HUES6 (cell line): ENCODE measurements around the gene PPP1R16B.

Source experiments
- H3K27ac ChIP-seq: 2 replicates; pipeline ENCODE4 v1.7.0; 2013; ENCODE audit warnings: low read depth, mild to moderate bottlenecking, low read length, inconsistent platforms
- H3K27me3 ChIP-seq: 2 replicates; pipeline ENCODE4 v1.6.1; 2013; ENCODE audit warnings: low read length; ENCODE audit not compliant: control insufficient read depth, insufficient read depth
- H3K36me3 ChIP-seq: 2 replicates; pipeline ENCODE4 v1.6.1; 2013; ENCODE audit warnings: low read length; ENCODE audit not compliant: control insufficient read depth, insufficient read depth
- H3K4me1 ChIP-seq: 2 replicates; pipeline ENCODE4 v1.6.1; 2013; ENCODE audit warnings: low read length; ENCODE audit not compliant: control insufficient read depth, insufficient read depth
- H3K4me3 ChIP-seq: 2 replicates; pipeline ENCODE4 v1.5.1; 2013; ENCODE audit warnings: low read depth, low read length
- H3K9ac ChIP-seq: one replicate; pipeline ENCODE4 v1.6.1; 2013; ENCODE audit warnings: mild to moderate bottlenecking, low read length
- H3K9me3 ChIP-seq: 2 replicates; pipeline ENCODE4 v1.6.1; 2013; ENCODE audit warnings: low read depth, low read length; ENCODE audit not compliant: control insufficient read depth, insufficient read depth

PPP1R16B gene

DNA sequence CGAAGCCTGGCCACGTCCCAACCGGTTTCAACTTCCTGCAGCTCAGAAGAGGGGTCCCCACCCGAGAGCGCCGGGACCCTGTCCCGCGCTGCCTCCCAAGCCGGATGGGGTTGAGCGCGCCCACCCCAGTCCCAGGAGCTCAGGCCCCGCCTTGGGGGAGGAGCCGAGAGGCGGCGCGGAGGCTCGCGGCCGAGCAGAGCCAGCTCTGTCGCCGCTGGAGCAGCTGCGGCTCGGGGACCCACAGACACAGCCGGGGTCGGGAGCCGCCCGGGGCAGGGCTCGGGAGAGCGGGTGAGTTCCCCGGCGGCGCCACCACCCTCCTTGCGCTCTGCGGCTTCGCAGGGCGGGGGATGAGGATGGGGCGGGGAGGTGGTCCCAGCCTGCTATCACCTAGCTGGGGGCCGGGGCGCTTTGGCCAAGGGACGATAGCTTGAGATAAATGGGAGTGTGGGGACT is at the start of gene PPP1R16B:
TSS of gene PPP1R16B (plus strand) at position 196 of the 456 bp plus-strand sequence. CDS start 30,229 bp downstream, outside the sequence.
- Histone ChIP-seq H3K4me1 (peaks cover 23% of the 10 kb centered on the region), H3K36me3 (no peaks in the 10 kb centered on the region), H3K27me3 (peaks cover 32% of the 10 kb centered on the region), H3K4me3 (peak within 1 kb of the TSS; percentile 74), H3K9me3 (no peaks in the 10 kb centered on the region), H3K27ac (peak within 1 kb of the TSS; percentile 93), H3K9ac (peak within 1 kb of the TSS; percentile 79)

DNA sequence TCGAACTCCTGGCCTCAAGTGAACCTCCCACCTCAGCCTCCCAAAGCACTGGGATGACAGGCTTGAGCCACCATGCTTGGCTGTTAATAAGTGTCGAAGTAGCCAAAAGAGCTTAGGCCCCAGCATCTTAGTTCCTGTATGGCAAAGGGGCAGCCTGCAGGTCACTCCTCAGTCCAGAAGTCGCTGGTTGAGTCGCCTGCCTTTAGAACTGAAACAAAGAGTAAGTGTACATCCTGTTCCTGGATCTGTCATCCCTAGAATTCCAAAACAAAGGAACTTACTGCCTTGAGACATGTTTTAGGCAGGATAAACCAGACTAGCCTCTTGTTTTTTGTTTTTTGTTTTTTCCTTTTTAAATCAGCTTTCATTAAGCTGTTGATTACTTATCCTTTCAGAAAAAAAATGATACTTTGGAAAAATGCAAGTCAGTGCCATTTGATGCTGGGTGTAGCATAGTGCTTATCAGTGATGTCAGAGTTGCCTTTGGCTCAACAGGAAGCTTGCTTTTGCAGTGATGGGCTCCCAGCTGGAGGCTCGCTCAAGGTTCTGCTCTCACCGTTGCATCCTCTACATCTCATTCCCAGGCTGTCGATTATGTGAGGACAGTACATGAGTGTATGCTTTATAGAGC is 48.2 kb upstream of the PPP1R16B start:
- H3K36me3 ChIP-seq, result peaks cover 79% of the 10 kb centered on the region
- no peak overlapping the region for H3K9ac ChIP-seq
- H3K27ac ChIP-seq, result no peak overlapping the region
- H3K9me3 ChIP-seq, result no peaks in the 10 kb centered on the region
- H3K4me3 ChIP-seq, result no peak overlapping the region
- H3K4me1 ChIP-seq, result no peaks in the 10 kb centered on the region
- H3K27me3 ChIP-seq, result no peaks in the 10 kb centered on the region

DNA sequence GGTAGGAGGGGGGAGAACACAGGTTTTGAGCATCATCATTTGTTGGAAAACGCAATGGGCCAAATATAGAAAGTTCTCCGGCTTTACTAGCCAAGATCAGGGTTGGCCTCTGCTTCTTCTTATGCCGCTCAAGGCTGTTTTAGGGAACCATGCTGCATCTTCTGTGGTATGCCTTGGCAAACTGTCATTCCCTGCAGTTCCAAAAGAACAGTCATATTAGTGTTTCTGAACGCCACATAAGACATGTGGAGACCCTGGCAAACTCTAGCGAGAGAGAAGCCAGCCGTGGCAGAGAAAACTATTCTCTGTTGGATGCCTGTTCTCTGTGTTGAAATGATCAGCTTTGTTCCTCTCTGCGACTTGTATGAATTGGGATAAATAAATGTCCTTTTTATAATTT is 46.4 kb upstream of the PPP1R16B start:
- Histone ChIP-seq H3K36me3 (peaks cover 85% of the 10 kb centered on the region), H3K9ac (no peak overlapping the region), H3K4me1 (no peaks in the 10 kb centered on the region), H3K27me3 (no peaks in the 10 kb centered on the region), H3K9me3 (no peaks in the 10 kb centered on the region), H3K27ac (no peak overlapping the region), H3K4me3 (no peak overlapping the region)

DNA sequence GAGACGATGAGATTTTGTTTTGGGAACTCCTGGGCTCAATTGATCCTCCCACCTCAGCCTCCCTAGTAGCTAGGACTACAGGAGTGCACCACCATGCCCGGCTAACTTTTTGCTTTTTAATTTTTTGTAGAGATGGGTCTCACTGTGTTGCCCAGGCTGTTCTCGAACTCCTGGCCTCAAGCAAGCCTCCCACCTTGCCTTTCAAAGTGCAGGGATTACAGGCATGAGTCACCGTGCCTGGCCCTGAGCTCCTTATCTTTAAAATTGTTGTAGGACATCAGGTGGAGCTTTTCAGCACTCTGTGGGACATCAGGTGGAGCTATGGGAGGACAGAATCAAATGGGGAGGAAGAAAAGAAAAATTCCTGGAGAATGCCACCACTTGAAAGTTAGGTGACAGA is 44.5 kb upstream of the PPP1R16B start:
- Histone ChIP-seq H3K4me1 (peaks cover 6% of the 10 kb centered on the region; the same call in 1 of the 2 replicates), H3K9ac (no peak overlapping the region), H3K27me3 (no peaks in the 10 kb centered on the region), H3K4me3 (no peak overlapping the region), H3K9me3 (no peaks in the 10 kb centered on the region), H3K27ac (no peak overlapping the region), H3K36me3 (peaks cover 89% of the 10 kb centered on the region)

DNA sequence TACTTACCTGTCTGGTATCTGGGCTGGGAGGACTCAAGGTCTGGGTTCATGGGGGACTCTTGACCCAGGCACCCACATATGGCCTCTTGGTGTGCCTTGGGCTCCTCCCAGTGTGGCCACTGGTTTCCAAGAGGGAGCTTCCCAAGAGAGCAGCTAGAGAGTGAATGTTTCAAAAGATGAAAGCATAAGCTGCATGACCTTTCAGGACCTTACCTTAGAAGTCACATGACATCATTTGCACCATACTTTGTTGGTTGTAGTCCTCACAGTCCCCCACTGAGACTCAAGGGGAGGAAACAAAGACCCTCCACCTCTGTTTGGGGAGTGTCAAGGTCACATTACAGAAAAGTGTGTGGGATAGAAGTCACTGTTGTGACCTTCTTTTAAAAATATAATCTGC is 43.3 kb upstream of the PPP1R16B start:
- Histone ChIP-seq H3K36me3 (peaks cover 87% of the 10 kb centered on the region), H3K27me3 (no peaks in the 10 kb centered on the region), H3K4me1 (peaks cover 6% of the 10 kb centered on the region), H3K27ac (no peak overlapping the region), H3K9ac (no peak overlapping the region), H3K4me3 (no peak overlapping the region), H3K9me3 (no peaks in the 10 kb centered on the region)

DNA sequence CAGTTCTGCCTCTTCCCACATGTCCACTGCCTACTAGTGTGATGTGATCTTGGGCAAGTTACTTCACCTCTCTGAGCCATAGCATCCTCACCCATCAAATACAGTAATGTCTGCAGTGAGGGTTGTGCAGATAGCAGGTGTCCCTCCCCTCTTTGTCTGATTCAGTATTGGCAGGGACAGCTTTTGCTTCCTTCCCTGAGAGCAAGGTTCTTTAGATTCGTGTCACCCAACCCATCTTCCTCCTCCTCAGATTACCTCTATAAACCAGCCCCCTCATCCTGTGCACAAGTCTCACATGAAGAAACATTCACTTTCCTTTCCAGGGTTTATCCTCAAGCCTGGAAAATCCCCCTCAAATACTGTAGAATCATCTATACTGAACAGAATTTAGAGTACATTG is 41.9 kb upstream of the PPP1R16B start:
- Histone ChIP-seq H3K4me3 (no peak overlapping the region), H3K27ac (no peak overlapping the region), H3K36me3 (peaks cover 90% of the 10 kb centered on the region), H3K9ac (no peak overlapping the region), H3K27me3 (no peaks in the 10 kb centered on the region), H3K9me3 (no peaks in the 10 kb centered on the region), H3K4me1 (peaks cover 6% of the 10 kb centered on the region)

DNA sequence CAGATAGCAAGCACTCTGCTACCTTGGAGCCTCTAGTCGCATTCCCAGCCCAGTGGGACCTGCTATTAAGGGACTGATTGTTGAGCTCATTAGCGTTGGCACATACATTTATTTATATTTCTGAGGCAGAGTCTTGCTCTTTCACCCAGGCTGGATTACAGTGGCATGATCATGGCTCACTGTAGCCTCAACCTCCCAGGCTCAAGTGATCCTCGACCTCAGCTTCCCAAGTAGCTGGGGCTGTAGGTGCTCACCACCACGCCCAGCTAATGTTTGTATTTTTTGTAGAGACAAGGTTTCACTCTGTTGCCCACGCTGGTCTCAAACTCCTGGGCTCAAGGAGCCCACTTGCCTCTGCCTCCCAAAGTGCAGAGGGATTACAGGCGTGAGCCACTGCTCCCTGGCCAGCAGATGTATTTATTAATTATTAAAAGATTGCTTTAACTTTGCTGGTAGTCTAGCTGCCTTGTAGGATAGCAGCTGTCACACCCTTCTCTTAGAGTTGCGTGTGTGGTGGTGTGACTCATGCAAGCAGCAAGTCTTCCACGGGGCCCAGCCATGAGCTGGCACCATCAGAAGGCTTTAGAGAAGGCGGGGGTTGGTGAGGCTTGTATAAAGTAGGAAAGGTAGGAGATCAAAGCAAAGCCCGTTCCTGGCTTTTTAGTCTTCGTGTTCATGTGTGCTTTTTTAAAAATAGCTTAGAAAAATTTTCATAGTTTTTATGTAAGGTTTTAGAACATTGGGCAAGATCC is 40.8 kb upstream of the PPP1R16B start:
- Histone ChIP-seq H3K4me1 (peaks cover 6% of the 10 kb centered on the region), H3K9me3 (no peaks in the 10 kb centered on the region), H3K27ac (no peak overlapping the region), H3K4me3 (no peak overlapping the region), H3K27me3 (no peaks in the 10 kb centered on the region), H3K9ac (no peak overlapping the region), H3K36me3 (peaks cover 90% of the 10 kb centered on the region)

DNA sequence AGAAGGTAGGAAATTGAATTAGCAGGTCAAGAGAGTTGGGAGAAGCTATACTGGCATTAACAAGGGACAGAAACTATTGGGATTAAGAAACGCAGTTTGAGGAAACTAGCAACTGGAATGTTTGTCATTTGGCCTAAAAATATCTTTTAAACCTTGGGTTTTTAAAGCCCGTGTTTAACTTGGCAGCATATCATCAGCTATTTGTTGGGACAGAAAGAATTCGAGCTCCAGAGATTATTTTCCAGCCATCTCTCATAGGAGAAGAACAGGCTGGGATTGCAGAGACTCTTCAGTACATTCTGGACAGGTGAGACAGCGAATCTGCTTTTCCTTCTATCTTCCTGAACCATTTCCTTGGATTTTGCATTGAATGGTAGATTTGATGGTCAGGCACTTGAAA is 39.4 kb upstream of the PPP1R16B start:
- H3K27ac ChIP-seq, result no peak overlapping the region
- no peaks in the 10 kb centered on the region for H3K9me3 ChIP-seq
- peaks cover 6% of the 10 kb centered on the region for H3K4me1 ChIP-seq
- no peak overlapping the region for H3K9ac ChIP-seq
- H3K27me3 ChIP-seq, result no peaks in the 10 kb centered on the region
- no peak overlapping the region for H3K4me3 ChIP-seq
- H3K36me3 ChIP-seq, result peaks cover 90% of the 10 kb centered on the region

DNA sequence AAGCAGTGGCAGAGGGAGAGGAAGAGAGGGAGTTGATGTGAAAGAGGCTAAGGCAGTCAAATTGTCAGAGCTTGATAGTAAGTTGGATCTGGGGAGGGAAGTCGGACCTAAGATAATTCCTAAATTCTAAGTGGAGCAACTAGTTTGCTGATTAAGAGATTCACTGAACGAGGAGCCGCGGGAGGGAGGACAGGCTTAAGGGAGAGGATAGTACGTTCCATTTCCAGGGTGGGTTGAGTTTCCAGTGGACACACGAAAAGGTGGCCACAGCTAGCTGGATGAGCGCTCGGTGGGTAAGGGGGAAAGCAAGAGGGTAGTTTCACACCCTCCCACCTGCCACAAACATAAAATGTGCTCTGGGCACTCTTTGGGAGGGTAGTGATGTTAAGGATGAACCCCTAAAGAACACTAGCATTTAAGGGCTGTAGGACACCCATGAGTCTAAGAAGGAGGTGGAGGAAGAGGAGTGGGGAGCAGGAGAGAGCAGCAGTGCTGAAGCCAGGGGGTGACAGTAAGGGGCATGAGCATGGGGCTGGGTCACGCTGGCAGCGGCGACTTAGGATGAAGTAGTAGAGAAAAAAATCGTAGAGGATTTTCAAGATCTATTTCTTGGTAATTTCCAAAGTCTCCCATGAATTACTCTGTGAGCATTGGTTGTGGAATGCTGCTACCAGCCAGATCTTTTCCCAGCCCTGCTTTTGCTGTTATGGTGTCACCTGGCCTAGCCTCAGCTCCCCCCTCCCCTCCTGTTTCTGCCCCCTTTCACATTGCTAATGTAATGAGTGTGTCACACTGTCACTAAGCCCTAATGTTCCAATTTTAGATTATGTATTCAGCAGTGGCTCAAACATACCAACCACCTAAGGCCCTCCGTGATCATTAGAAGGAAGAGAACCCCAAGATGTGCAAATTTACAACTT is 35.9 kb upstream of the PPP1R16B start:
- Histone ChIP-seq H3K9me3 (no peaks in the 10 kb centered on the region; the same call in none of the 2 replicates), H3K27me3 (no peaks in the 10 kb centered on the region), H3K36me3 (peaks cover 91% of the 10 kb centered on the region), H3K9ac (no peak overlapping the region), H3K27ac (no peak overlapping the region), H3K4me1 (peaks cover 3% of the 10 kb centered on the region), H3K4me3 (no peak overlapping the region)

DNA sequence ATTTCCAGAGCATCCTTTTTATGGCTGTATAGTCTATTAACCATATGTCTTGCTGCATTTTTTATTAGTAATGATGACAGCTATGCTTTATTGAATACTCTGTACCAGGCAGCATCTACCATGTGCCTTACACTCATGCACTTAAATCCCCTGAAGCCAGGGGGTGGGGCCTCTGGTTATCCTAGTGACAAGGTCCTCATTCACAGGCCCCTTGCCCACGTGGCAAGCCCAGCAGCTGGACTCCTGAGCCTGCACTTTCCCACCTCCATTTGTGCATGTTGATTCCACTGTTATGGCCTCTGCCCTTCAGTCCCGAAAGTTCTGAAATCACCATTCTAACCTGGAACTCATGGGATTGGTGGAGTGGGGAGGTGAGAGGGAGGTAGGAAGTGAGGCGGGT is 35.0 kb upstream of the PPP1R16B start:
- Histone ChIP-seq H3K27ac (no peak overlapping the region), H3K27me3 (no peaks in the 10 kb centered on the region), H3K9ac (no peak overlapping the region), H3K4me1 (no peaks in the 10 kb centered on the region; the same call in none of the 2 replicates), H3K36me3 (peaks cover 84% of the 10 kb centered on the region), H3K4me3 (no peak overlapping the region), H3K9me3 (no peaks in the 10 kb centered on the region; the same call in none of the 2 replicates)
